H1 (cell line): Measurements from ENCODE around the gene CERCAM. TPM values are rescaled to one million over a fixed set of nuclear protein-coding genes. Genes with fewer than 3 reads are reported as not detected.

ENCODE experiments used
- CTCF ChIA-PET: fragments of 300-600 bp; sonication (Branson Sonifier 250); formaldehyde crosslinking; loops from one replicate; lab custom pipeline; 2021; ENCODE audit not compliant: partially characterized antibody; lab: Charles Lee
- POLR2A ChIA-PET: fragments of 300-600 bp; sonication (Branson Sonifier 250); formaldehyde crosslinking; loops from one replicate; lab custom pipeline; 2021; ENCODE audit warnings: inconsistent platforms; ENCODE audit not compliant: partially characterized antibody; lab: Charles Lee
- DNase-seq, 2 experiments: peaks; one replicate each; pipeline versions ENCODE4 v3.0.0 to v3.0.0-alpha.2; 2010 to 2022; ENCODE audit warnings: low spot score in 2 of 2, low read depth in 1 of 2, mixed read lengths in 1 of 2
- FAIRE-seq: peaks from 2 replicates; lab custom pipeline; 2011; peaks lifted over from hg19 to GRCh38; lab: Jason Lieb, UNC
- H2AFZ ChIP-seq: 2 replicates; pipeline ENCODE4 v1.8.1; 2012; ENCODE audit warnings: low read length, inconsistent platforms
- H2AK5ac ChIP-seq: 2 replicates; pipeline ENCODE4 v1.6.1; 2013; ENCODE audit warnings: low read depth, low read length
- H2BK120ac ChIP-seq: replicated peaks from 2 replicates; pipeline ENCODE3; 2013; ENCODE audit warnings: low read depth, low read length, inconsistent platforms
- H2BK12ac ChIP-seq: 2 replicates; pipeline ENCODE4 v1.6.1; 2013; ENCODE audit warnings: low read depth, low read length
- H2BK15ac ChIP-seq: 2 replicates; pipeline ENCODE4 v1.6.1; 2013; ENCODE audit warnings: low read length
- H2BK20ac ChIP-seq: 2 replicates; pipeline ENCODE4 v1.6.1; 2013; ENCODE audit warnings: low read length
- H2BK5ac ChIP-seq: 2 replicates; pipeline ENCODE4 v1.6.1; 2013; ENCODE audit warnings: low read depth, low read length
- H3K14ac ChIP-seq: 2 replicates; pipeline ENCODE4 v1.6.1; 2013; ENCODE audit warnings: inconsistent platforms; ENCODE audit not compliant: insufficient read length
- H3K18ac ChIP-seq: 2 replicates; pipeline ENCODE4 v1.6.1; 2013; ENCODE audit warnings: low read length; ENCODE audit errors: extremely low read depth
- H3K23ac ChIP-seq: 2 replicates; pipeline ENCODE4 v1.6.1; 2013; ENCODE audit warnings: inconsistent platforms; ENCODE audit not compliant: insufficient read length
- H3K23me2 ChIP-seq: 2 replicates; pipeline ENCODE4 v1.6.1; 2013; ENCODE audit warnings: low read depth, low read length
- H3K27ac ChIP-seq: 2 replicates; pipeline ENCODE4 v1.6.1; 2011; ENCODE audit warnings: low read depth, low read length, inconsistent platforms
- H3K27me3 ChIP-seq, 4 experiments: replicated peaks in 1 of 4; 1 replicate in 1 of 4; 2 replicates in 3 of 4; pipeline versions ENCODE4 v1.6.1 to v1.8.1; 2011 to 2013; ENCODE audit warnings: low read length in 3 of 4, mild to moderate bottlenecking in 3 of 4, inconsistent platforms in 2 of 4, mixed read lengths in 2 of 4, moderate library complexity in 1 of 4; ENCODE audit not compliant: control insufficient read depth in 3 of 4, insufficient read depth in 3 of 4; ENCODE audit errors: extremely low read depth in 1 of 4
- H3K36me3 ChIP-seq, 4 experiments: 2 replicates each; pipeline versions ENCODE4 v1.6.1 to v1.8.1; 2011 to 2013; ENCODE audit warnings: mild to moderate bottlenecking in 4 of 4, low read length in 3 of 4, moderate library complexity in 2 of 4, control low read depth in 1 of 4, inconsistent platforms in 1 of 4; ENCODE audit not compliant: insufficient read depth in 4 of 4, control insufficient read depth in 2 of 4
- H3K4ac ChIP-seq: replicated peaks from 2 replicates; pipeline ENCODE3; 2013; ENCODE audit warnings: low read length, low read depth, mixed read lengths, inconsistent platforms; ENCODE audit not compliant: insufficient read length
- H3K4me1 ChIP-seq, 4 experiments: replicated peaks in 1 of 4; 1 replicate in 1 of 4; 2 replicates in 3 of 4; pipeline versions ENCODE4 v1.6.1 to v1.8.1; 2011 to 2013; ENCODE audit warnings: low read length in 3 of 4, inconsistent platforms in 2 of 4, mixed read lengths in 1 of 4; ENCODE audit not compliant: insufficient read depth in 4 of 4, control insufficient read depth in 3 of 4
- H3K4me2 ChIP-seq, 2 experiments: 2 replicates each; pipeline versions ENCODE4 v1.6.1 to v1.8.1; 2011 to 2013; ENCODE audit warnings: low read depth in 2 of 2, low read length in 2 of 2, control low read depth in 1 of 2, inconsistent platforms in 1 of 2, mild to moderate bottlenecking in 1 of 2; ENCODE audit not compliant: insufficient read depth in 1 of 2
- H3K4me3 ChIP-seq, 4 experiments: fragments of 200-600, 300-600 bp in 1 of 4; sonication (generic), shearing (Covaris generic), sonication (Bioruptor Twin) in 1 of 4; 2 replicates each; pipeline versions ENCODE4 v1.5.1 to v1.8.1; 2011 to 2016; ENCODE audit warnings: low read length in 4 of 4, low read depth in 3 of 4, control low read depth in 2 of 4, inconsistent platforms in 2 of 4, mild to moderate bottlenecking in 2 of 4, mixed read lengths in 1 of 4, moderate library complexity in 1 of 4; ENCODE audit not compliant: insufficient read depth in 2 of 4; ENCODE audit errors: extremely low read depth in 1 of 4
- H3K56ac ChIP-seq: replicated peaks from 2 replicates; pipeline ENCODE3; 2013; ENCODE audit warnings: low read depth, mild to moderate bottlenecking, mixed read lengths, low read length, inconsistent platforms; ENCODE audit not compliant: insufficient read length
- H3K79me1 ChIP-seq: 2 replicates; pipeline ENCODE4 v1.6.1; 2013; ENCODE audit warnings: low read depth, low read length, control low read depth
- H3K79me2 ChIP-seq, 2 experiments: 2 replicates each; pipeline versions ENCODE4 v1.6.1 to v1.8.1; 2012 to 2013; ENCODE audit warnings: low read length in 2 of 2, mild to moderate bottlenecking in 2 of 2, inconsistent platforms in 1 of 2; ENCODE audit not compliant: insufficient read depth in 2 of 2, control insufficient read depth in 1 of 2
- H3K9ac ChIP-seq, 4 experiments: replicated peaks in 1 of 4; 1 replicate in 1 of 4; 2 replicates in 3 of 4; pipeline versions ENCODE4 v1.6.1 to v1.8.1; 2011 to 2013; ENCODE audit warnings: low read depth in 3 of 4, low read length in 3 of 4, control low read depth in 2 of 4, mild to moderate bottlenecking in 2 of 4, moderate library complexity in 2 of 4, inconsistent platforms in 1 of 4; ENCODE audit errors: extremely low read depth in 1 of 4
- H3K9me3 ChIP-seq, 2 experiments: 2 replicates each; pipeline versions ENCODE4 v1.6.1 to v1.8.1; 2012 to 2013; ENCODE audit warnings: mild to moderate bottlenecking in 2 of 2, moderate library complexity in 2 of 2, control low read depth in 1 of 2, inconsistent platforms in 1 of 2, low read depth in 1 of 2, low read length in 1 of 2, mixed read lengths in 1 of 2; ENCODE audit not compliant: insufficient read depth in 2 of 2
- H4K20me1 ChIP-seq, 2 experiments: replicated peaks in 1 of 2; 2 replicates each; pipeline versions ENCODE3 to v1.8.1; 2011 to 2013; ENCODE audit warnings: inconsistent platforms in 2 of 2, low read length in 2 of 2, mild to moderate bottlenecking in 1 of 2; ENCODE audit not compliant: insufficient read depth in 2 of 2, control insufficient read depth in 1 of 2
- H4K5ac ChIP-seq: 2 replicates; pipeline ENCODE4 v1.6.1; 2013; ENCODE audit warnings: low read length, low read depth, mixed read lengths, inconsistent platforms; ENCODE audit not compliant: insufficient read length
- H4K8ac ChIP-seq: 2 replicates; pipeline ENCODE4 v1.8.0; 2013; ENCODE audit warnings: mild to moderate bottlenecking, moderate library complexity, low read length, inconsistent platforms; ENCODE audit not compliant: insufficient read depth; ENCODE audit errors: extremely low read depth
- H4K91ac ChIP-seq: replicated peaks from 2 replicates; pipeline ENCODE3; 2013; ENCODE audit warnings: low read length, mixed read lengths, inconsistent platforms; ENCODE audit not compliant: insufficient read length
- ASH2L ChIP-seq: fragments of 200-600, 300-600 bp; sonication (generic); IDR thresholded peaks from one replicate; pipeline ENCODE4 v1.7.1; 2017; ENCODE audit warnings: low read length
- BRCA1 ChIP-seq: IDR thresholded peaks from 2 replicates; pipeline ENCODE4 v1.6.1; 2012; ENCODE audit warnings: low read depth, low read length, improper control_type of control experiment
- EZH2 ChIP-seq: fragments of 200-600 bp; sonication (generic); IDR thresholded peaks from 2 replicates; pipeline ENCODE4 v1.7.1; 2012; ENCODE audit warnings: low read depth, mild to moderate bottlenecking, moderate library complexity, low read length, inconsistent platforms; ENCODE audit not compliant: severe bottlenecking
- MAX ChIP-seq: IDR thresholded peaks from 2 replicates; pipeline ENCODE4 v1.6.1; 2012; ENCODE audit warnings: inconsistent platforms
- RBBP5 ChIP-seq: IDR thresholded peaks from 2 replicates; pipeline ENCODE4 v1.7.1; 2012; ENCODE audit warnings: low read depth, mild to moderate bottlenecking, inconsistent platforms, low read length, moderate library complexity, borderline replicate concordance
- SP1 ChIP-seq: IDR thresholded peaks from 2 replicates; pipeline ENCODE4 v1.6.1; 2011; ENCODE audit warnings: low read depth, low read length
- SRF ChIP-seq: IDR thresholded peaks from 2 replicates; pipeline ENCODE4 v1.6.1; 2011; ENCODE audit warnings: mild to moderate bottlenecking, low read depth, low read length, moderate library complexity
- SUZ12 ChIP-seq: fragments of 200-600 bp; sonication (generic); IDR thresholded peaks from 2 replicates; pipeline ENCODE4 v1.6.1; 2012; ENCODE audit warnings: mild to moderate bottlenecking, inconsistent platforms, low read length, moderate library complexity, mixed read lengths
- TCF12 ChIP-seq: IDR thresholded peaks from 2 replicates; pipeline ENCODE4 v1.6.1; 2011; ENCODE audit warnings: low read depth, mild to moderate bottlenecking, low read length
- USF2 ChIP-seq: IDR thresholded peaks from 2 replicates; pipeline ENCODE4 v1.6.1; 2011; ENCODE audit warnings: low read length, improper control_type of control experiment
- whole genome bisulfite sequencing, 2 experiments: shearing (Covaris generic) in 1 of 2; methylation state at CpG; one replicate each; pipeline versions ENCODE4 v1.1.6 to v1.1.7; 2013 to 2015; ENCODE audit warnings: low lambda C conversion rate in 2 of 2, mixed read lengths in 2 of 2, inconsistent platforms in 1 of 2, low coverage in 1 of 2, missing lambda C conversion rate in 1 of 2; ENCODE audit not compliant: insufficient replicate concordance in 2 of 2, insufficient coverage in 1 of 2, insufficient read length in 1 of 2; ENCODE audit errors: extremely low coverage in 1 of 2, missing lambda C conversion rate in 1 of 2; 5-methylcytosine and 5-hydroxymethylcytosine counted together
- polyA plus RNA-seq, 7 experiments: library from polyadenylated mRNA; depleted of rRNA in 3 of 7; stranded (reverse) in 5 of 7; unstranded in 2 of 7; fragments of >200 nt in 5 of 7; fragments of 200-250 nt in 2 of 7; gene quantifications; 1 replicate in 5 of 7; 2 replicates in 1 of 7; 4 replicates in 1 of 7; pipeline versions ENCODE4 v1.2.1 to v1.2.3, GENCODE V29; 2011 to 2013; ENCODE audit warnings: missing spikeins in 2 of 7, mixed read lengths in 2 of 7
- total RNA-seq: library from RNA; stranded (reverse); fragmentation: NEBNext Ultra II Directional; extraction: Animal tissue kit (Norgen Biotek cat#: 25700); gene quantifications from 2 replicates; pipeline ENCODE4 v1.2.1, GENCODE V29; 2021

The CERCAM gene
- total and polyA plus RNA-seq, 2 of the 8 experiments (the other 6 are each of a cell fraction or from before 2014, with no cell fraction given): 3.1 to 5.2 TPM

GRCh38 chr9:128394379-128395168 lies 26.1 kb upstream of the CERCAM start:
- Histone ChIP-seq H2BK5ac (no peak overlapping the region), H4K8ac (no peak overlapping the region; the same call in 1 of the 2 replicates), H3K4me3 (no peak overlapping the region), H2AFZ (no peak overlapping the region), H4K5ac (no peak overlapping the region), H3K27me3 (peaks cover 87 to 100% (median 98%) of the 10 kb centered on the region in 4 experiments), H3K9ac (no peak overlapping the region), H3K4me2 (peak overlapping the region; percentile 76 to 85; a peak in 2 of 4 replicates), H3K56ac (no peak overlapping the region), H3K18ac (no peak overlapping the region; the same call in 1 of the 2 replicates), H3K36me3 (peaks cover 0 to 4% (median 0%) of the 10 kb centered on the region in 4 experiments; a peak in 2 of 8 replicates), H3K79me2 (no peaks in the 10 kb centered on the region), H2AK5ac (no peak overlapping the region), H2BK120ac (no peak overlapping the region), H3K4me1 (peaks cover 9 to 50% (median 39%) of the 10 kb centered on the region in 4 experiments), H4K20me1 (peaks cover 26 to 41% of the 10 kb centered on the region in 2 experiments), H3K79me1 (no peaks in the 10 kb centered on the region), H3K23me2 (peaks cover 5% of the 10 kb centered on the region), H3K23ac (no peak overlapping the region), H3K27ac (no peak overlapping the region), H3K4ac (no peak overlapping the region), H2BK12ac (peak overlapping the region; percentile 50; the same call in 1 of the 2 replicates), H3K9me3 (no peaks in the 10 kb centered on the region), H2BK20ac (no peak overlapping the region), H2BK15ac (no peak overlapping the region), H3K14ac (no peak overlapping the region), H4K91ac (no peak overlapping the region)
- ChIA-PET POLR2A (interaction anchor here (1.1 to 13.1 kb wide), 10 partner anchors 11 to 180 kb away, joined by 3 to 92 read pairs (median 6); partner anchors contain the start of genes GOLGA2, SWI5 and URM1), CTCF (interaction anchor here (1.3 to 21.9 kb wide), 6 partner anchors 8 to 53 kb away, joined by 4 to 323 read pairs (median 14); partner anchors contain the start of genes CERCAM and URM1)
- DNase-seq (no peak), FAIRE-seq (no peak)
- 22% methylated on average over 9 of the region's 9 CpGs; no CpG with 5 or more reads in 1 of the 2 experiments for WGBS, 2 experiments
- TF ChIP-seq USF2 (no peak), MAX (peak; percentile 41; the same call in 1 of the 2 replicates), BRCA1 (no peak), SRF (no peak), EZH2 (no peak), RBBP5 (no peak), ASH2L (no peak), SUZ12 (peak; percentile 57; the same call in 1 of the 2 replicates), TCF12 (no peak), SP1 (no peak)
